Omental fat pad (tissue), 4 donors: ENCODE measurements around the gene KDM3B. TPM values are rescaled to one million over a fixed set of nuclear protein-coding genes. Genes with fewer than 3 reads are reported as not detected.
A peak's percentile ranks its signal among the peaks of the same experiment; 100 is the strongest.

Experiments
- ATAC-seq: fragments of 150-250 bp; one replicate; pipeline ENCODE4 v1.9.1; 2016; ENCODE audit warnings: mild to moderate bottlenecking, moderate library complexity; ENCODE audit not compliant: low FRiP score
- DNase-seq: peaks from one replicate; pipeline ENCODE4 v3.0.0-alpha.2; 2019; ENCODE audit warnings: low spot score
- CTCF ChIP-seq, 3 donors: fragments of 450-650 bp; IDR thresholded peaks; one replicate each; pipeline ENCODE4 v1.5.1; 2016 to 2017; ENCODE audit warnings: antibody characterized with exemption in 3 of 3, mild to moderate bottlenecking in 3 of 3, moderate library complexity in 2 of 3
- total RNA-seq, 4 donors: library from RNA; depleted of rRNA; stranded (reverse); fragments of >200 nt; gene quantifications; one replicate each; pipeline ENCODE4 v1.1.0, GENCODE V29; 2016

Gene KDM3B
- total RNA-seq, 4 donors from 2014 or later: 47.6 to 66.2 (median 54.1) TPM

GRCh38 chr5:138466900-138467710, 114.6 kb downstream of the KDM3B start:
- ATAC-seq (no peak), DNase-seq (no peak)
- TF ChIP-seq CTCF (IDR thresholded peaks at IDR 0.05): no peak

- no peak for TF ChIP-seq CTCF (IDR thresholded peaks at IDR 0.05)
- DNase-seq: no peak
- no peak for ATAC-seq
Measured at GRCh38 chr5:138467711-138468132, 115.2 kb downstream of the KDM3B start.

- no peak for TF ChIP-seq CTCF (IDR thresholded peaks at IDR 0.05)
- ATAC-seq (no peak), DNase-seq (no peak)
Measured at GRCh38 chr5:138468133-138468965, 115.9 kb downstream of the KDM3B start.

GRCh38 chr5:138468966-138469539, 116.6 kb downstream of the KDM3B start:
- no peak for DNase-seq
- peak; percentile 6 for ATAC-seq
- no peak for TF ChIP-seq CTCF (IDR thresholded peaks at IDR 0.05)

- TF ChIP-seq CTCF (IDR thresholded peaks at IDR 0.05): no peak
- DNase-seq (no peak), ATAC-seq (peak; percentile 38)
Measured at GRCh38 chr5:138469540-138470321, 117.2 kb downstream of the KDM3B start.

- DNase-seq (no peak), ATAC-seq (peak; percentile 0)
- TF ChIP-seq CTCF (IDR thresholded peaks at IDR 0.05): no peak
Measured at GRCh38 chr5:138470322-138471051, 118.0 kb downstream of the KDM3B start.
